AG09319 (cell line): ENCODE results near the gene DQX1.

Source experiments
- DNase-seq: peaks from one replicate; pipeline ENCODE4 v3.0.0-alpha.2; 2010; ENCODE audit warnings: low read depth; ENCODE audit errors: extremely low read depth
- CTCF ChIP-seq: IDR thresholded peaks from 2 replicates; pipeline ENCODE4 v1.5.1; 2011; ENCODE audit warnings: low read depth, mild to moderate bottlenecking, inconsistent platforms, low read length, moderate library complexity

DQX1 gene, protein sequence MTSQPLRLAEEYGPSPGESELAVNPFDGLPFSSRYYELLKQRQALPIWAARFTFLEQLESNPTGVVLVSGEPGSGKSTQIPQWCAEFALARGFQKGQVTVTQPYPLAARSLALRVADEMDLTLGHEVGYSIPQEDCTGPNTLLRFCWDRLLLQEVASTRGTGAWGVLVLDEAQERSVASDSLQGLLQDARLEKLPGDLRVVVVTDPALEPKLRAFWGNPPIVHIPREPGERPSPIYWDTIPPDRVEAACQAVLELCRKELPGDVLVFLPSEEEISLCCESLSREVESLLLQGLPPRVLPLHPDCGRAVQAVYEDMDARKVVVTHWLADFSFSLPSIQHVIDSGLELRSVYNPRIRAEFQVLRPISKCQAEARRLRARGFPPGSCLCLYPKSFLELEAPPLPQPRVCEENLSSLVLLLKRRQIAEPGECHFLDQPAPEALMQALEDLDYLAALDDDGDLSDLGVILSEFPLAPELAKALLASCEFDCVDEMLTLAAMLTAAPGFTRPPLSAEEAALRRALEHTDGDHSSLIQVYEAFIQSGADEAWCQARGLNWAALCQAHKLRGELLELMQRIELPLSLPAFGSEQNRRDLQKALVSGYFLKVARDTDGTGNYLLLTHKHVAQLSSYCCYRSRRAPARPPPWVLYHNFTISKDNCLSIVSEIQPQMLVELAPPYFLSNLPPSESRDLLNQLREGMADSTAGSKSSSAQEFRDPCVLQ

DNA sequence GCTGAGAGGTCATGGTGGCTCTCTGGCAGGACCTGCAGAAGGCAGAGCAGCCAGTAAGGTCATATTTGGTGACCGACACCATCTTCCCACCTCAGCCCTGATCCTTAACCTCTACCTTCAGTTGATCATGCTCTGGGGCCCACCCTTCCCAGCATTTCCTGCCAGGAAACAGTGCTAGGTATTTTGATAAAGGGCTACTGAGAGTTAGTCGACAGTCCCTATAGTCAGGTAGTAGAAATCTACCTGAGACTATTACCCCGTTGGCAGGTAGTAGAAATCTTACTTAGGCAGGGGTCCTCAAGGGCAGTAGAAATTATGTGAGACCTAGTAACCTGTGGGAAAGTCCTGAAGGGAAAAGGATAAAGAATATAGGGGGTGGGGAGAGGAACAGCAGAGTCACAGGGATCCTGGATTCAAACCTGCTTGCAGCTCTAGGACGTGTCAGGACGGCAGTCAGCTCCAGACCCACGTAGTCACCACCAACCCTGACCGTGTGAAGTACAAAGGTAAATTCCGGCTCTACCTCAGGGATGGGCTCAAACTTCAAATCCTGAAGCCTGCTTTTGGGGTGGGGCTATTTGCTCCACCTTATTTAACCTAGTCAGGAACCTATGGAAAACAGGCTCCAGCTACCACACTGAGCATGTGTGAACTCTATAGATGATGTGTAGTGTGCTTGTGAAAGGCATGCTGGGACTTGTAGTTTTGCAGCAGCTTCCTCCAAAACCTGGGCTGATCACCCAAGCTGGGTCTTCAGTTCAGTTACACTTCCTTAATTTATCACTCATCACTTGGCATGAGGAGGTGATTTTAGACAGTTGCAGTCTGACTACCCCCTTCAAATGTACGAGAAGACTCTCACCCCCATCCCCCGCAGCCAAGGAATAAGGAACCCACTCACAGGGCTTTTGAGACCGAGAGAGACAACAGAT lies at the start of gene DQX1:
Gene DQX1 (minus strand): TSS at position 515 of the 932 bp plus-strand sequence. CDS start 502 bp downstream, at position 13.
- DNase-seq: no peak
- TF ChIP-seq CTCF: no peak

- no peak for TF ChIP-seq CTCF
- no peak for DNase-seq
Measured at GRCh38 chr2:74575320-74575719, 49.3 kb upstream of the DQX1 start.

DNA sequence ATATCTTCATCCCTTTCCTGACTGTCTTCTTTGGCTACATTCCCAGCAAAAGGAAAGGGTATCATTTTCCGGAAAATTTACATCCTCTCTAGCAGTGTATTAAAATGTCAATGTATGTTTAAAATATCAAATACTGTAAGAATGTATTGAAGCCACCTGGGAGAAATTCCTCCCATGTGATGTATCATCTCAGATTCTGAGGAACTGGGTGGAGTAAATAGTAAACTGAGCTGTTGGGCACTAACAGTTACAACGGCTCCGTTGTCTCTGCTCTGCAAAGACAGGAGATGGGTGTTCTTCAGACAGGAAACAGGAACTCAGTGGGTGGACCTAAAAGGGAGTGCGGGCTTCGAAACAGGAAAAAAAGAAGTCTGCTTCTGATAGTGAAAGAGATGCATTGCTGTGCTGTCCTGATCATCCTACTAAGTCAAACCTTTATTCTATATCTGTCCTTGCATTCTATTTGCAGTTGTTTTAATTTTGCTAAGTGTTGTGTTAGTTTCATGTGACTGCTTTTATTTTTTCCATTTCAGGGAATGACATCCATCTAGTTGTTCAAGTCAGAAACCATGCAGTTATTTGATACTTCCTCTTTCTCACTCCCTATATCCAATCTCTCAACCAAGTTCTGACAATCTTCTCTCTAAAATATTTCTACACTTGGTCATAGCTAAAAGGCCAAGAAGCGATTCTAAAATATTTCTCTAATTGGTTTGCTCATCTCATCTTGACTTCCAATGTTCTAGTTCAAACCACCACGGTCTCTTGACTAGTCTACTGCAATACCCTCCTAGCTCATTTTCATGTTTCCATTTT lies 47.9 kb upstream of the DQX1 start:
- no peak for DNase-seq
- TF ChIP-seq CTCF: no peak

GRCh38 chr2:74572178-74572925 lies 46.3 kb upstream of the DQX1 start:
- TF ChIP-seq CTCF: no peak
- DNase-seq: no peak

- no peak for TF ChIP-seq CTCF
- no peak for DNase-seq
Measured at GRCh38 chr2:74571058-74571457, 45.0 kb upstream of the DQX1 start.

DNA sequence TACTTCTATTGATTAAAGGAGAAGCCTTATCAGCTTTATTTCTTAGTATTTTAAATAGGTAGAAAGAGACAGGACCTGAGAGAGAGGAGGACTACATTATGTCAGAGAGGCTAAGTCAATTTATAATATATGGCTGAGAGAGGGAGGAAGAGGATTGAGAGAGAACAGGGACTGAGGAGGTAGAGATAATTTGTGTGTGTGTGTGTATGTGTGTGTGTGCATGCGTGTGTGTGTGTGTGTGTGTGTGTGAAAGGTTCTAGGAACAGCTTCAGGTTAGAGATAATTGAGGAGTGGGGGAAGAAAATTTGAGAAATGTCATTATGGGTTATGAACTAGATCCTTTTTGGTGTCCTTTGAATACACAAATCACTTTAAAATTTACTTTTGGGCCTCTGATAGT lies 43.7 kb upstream of the DQX1 start:
- DNase-seq: no peak
- no peak for TF ChIP-seq CTCF
